Stimulated activated CD8-positive, alpha-beta memory T cell treated with anti-CD3 and anti-CD28 coated beads, Interleukin-4, amount 100 ng/mL, for 4 hours (primary cell): Measurements from ENCODE around the gene GBP1.
"Not testable (repeated sequence)": the region's sequence is repeated elsewhere in the genome, so short reads cannot be mapped to it uniquely, and the experiment has no call there.

Source experiments
- DNase-seq, 2 donors: peaks; one replicate each; pipeline ENCODE4 v3.0.0-alpha.2; 2020; ENCODE audit warnings: low read depth in 2 of 2, low spot score in 1 of 2

The GBP1 gene

GRCh38 chr1:89051955-89052312 lies 13.1 kb downstream of the GBP1 start:
- DNase-seq, result no peak

- DNase-seq, result no peak
These were observed 13.6 kb downstream of the GBP1 start for GRCh38 chr1:89051300-89051954.

GRCh38 chr1:89050649-89051033 lies 14.4 kb downstream of the GBP1 start:
- no peak for DNase-seq

GRCh38 chr1:89049901-89050648 lies 14.9 kb downstream of the GBP1 start:
- DNase-seq, result not testable (repeated sequence)

- DNase-seq, result not testable (repeated sequence)
These were observed 15.8 kb downstream of the GBP1 start for GRCh38 chr1:89049187-89049586.

GRCh38 chr1:89047734-89048133 lies 17.3 kb downstream of the GBP1 start:
- no peak for DNase-seq

- DNase-seq, result not testable (repeated sequence)
These were observed 18.5 kb downstream of the GBP1 start for GRCh38 chr1:89046318-89047183.

GRCh38 chr1:89044970-89045721 lies 19.9 kb downstream of the GBP1 start:
- no peak for DNase-seq

- no peak for DNase-seq
These were observed 21.1 kb downstream of the GBP1 start for GRCh38 chr1:89043940-89044339.

GRCh38 chr1:89042491-89042890 lies 22.5 kb downstream of the GBP1 start:
- no peak for DNase-seq

GRCh38 chr1:89041721-89042120 lies 23.3 kb downstream of the GBP1 start:
- no peak for DNase-seq

- DNase-seq, result no peak
These were observed 23.8 kb downstream of the GBP1 start for GRCh38 chr1:89041119-89041641.

- DNase-seq, result no peak
These were observed 24.7 kb downstream of the GBP1 start for GRCh38 chr1:89040315-89040626.

GRCh38 chr1:89037186-89037585 lies 27.8 kb downstream of the GBP1 start:
- no peak for DNase-seq

- DNase-seq, result no peak
These were observed 29.9 kb downstream of the GBP1 start for GRCh38 chr1:89035080-89035479.

- DNase-seq, result not testable (repeated sequence)
These were observed 31.0 kb downstream of the GBP1 start for GRCh38 chr1:89034004-89034403.

- not testable (repeated sequence) for DNase-seq
These were observed 36.0 kb downstream of the GBP1 start for GRCh38 chr1:89029051-89029450.

- DNase-seq, result no peak
These were observed 39.1 kb downstream of the GBP1 start for GRCh38 chr1:89025928-89026327.

GRCh38 chr1:89023026-89023425 lies 42.0 kb downstream of the GBP1 start:
- DNase-seq, result no peak

- DNase-seq, result no peak
These were observed 42.6 kb downstream of the GBP1 start, which contains the start of gene GBP3 for GRCh38 chr1:89022167-89022959. Gene GBP3 (minus strand): TSS chr1:89022866. CDS start chr1:89020721, 2,145 bp downstream.
